Astrocyte (in vitro differentiated cells and primary cell): ENCODE data around the gene RUNX1. TPM values are rescaled to one million over a fixed set of nuclear protein-coding genes. Genes with fewer than 3 reads are reported as not detected.

Source experiments
- DNase-seq: peaks from one replicate; pipeline ENCODE4 v3.0.0-alpha.2; 2010; ENCODE audit warnings: low read depth
- FAIRE-seq: peaks from 2 replicates; lab custom pipeline; 2011; peaks lifted over from hg19 to GRCh38; lab: Jason Lieb, UNC
- H2AFZ ChIP-seq: 2 replicates; pipeline ENCODE4 v1.6.0; 2012; ENCODE audit warnings: low read depth, low read length, inconsistent platforms
- H3K27ac ChIP-seq: 2 replicates; pipeline ENCODE4 v1.5.1; 2011; ENCODE audit warnings: low read depth, low read length, inconsistent platforms
- H3K27me3 ChIP-seq: 2 replicates; pipeline ENCODE4 v1.6.0; 2011; ENCODE audit warnings: low read length, inconsistent platforms; ENCODE audit not compliant: insufficient read depth
- H3K36me3 ChIP-seq: 2 replicates; pipeline ENCODE4 v1.5.1; 2011; ENCODE audit warnings: low read length, inconsistent platforms; ENCODE audit not compliant: insufficient read depth
- H3K4me1 ChIP-seq: 2 replicates; pipeline ENCODE4 v1.5.1; 2011; ENCODE audit warnings: low read length, inconsistent platforms; ENCODE audit not compliant: insufficient read depth
- H3K4me2 ChIP-seq: 2 replicates; pipeline ENCODE4 v1.6.0; 2012; ENCODE audit warnings: low read length, inconsistent platforms
- H3K4me3 ChIP-seq: 2 replicates; pipeline ENCODE4 v1.5.1; 2011; ENCODE audit warnings: low read depth, mild to moderate bottlenecking, low read length, inconsistent platforms; ENCODE audit not compliant: insufficient read depth
- H3K79me2 ChIP-seq: 2 replicates; pipeline ENCODE4 v1.6.0; 2012; ENCODE audit warnings: mild to moderate bottlenecking, low read length, inconsistent platforms; ENCODE audit not compliant: insufficient read depth
- H3K9ac ChIP-seq: 2 replicates; pipeline ENCODE4 v1.6.0; 2012; ENCODE audit warnings: mild to moderate bottlenecking, low read length, inconsistent platforms
- H3K9me3 ChIP-seq: 2 replicates; pipeline ENCODE4 v1.5.1; 2012; ENCODE audit warnings: low read depth, mild to moderate bottlenecking, low read length, inconsistent platforms; ENCODE audit not compliant: insufficient read depth
- H4K20me1 ChIP-seq: 2 replicates; pipeline ENCODE4 v1.6.0; 2012; ENCODE audit warnings: low read length, inconsistent platforms; ENCODE audit not compliant: insufficient read depth
- H3K27ac Mint-ChIP-seq: one replicate; pipeline ENCODE4 v1.8.0; 2021; ENCODE audit warnings: mild to moderate bottlenecking, mixed read lengths; ENCODE audit not compliant: unreplicated experiment
- H3K27me3 Mint-ChIP-seq: one replicate; pipeline ENCODE4 v1.8.0; 2021; ENCODE audit warnings: low read depth, mixed read lengths; ENCODE audit not compliant: unreplicated experiment
- H3K36me3 Mint-ChIP-seq: one replicate; pipeline ENCODE4 v1.8.0; 2021; ENCODE audit warnings: low read depth, mixed read lengths; ENCODE audit not compliant: unreplicated experiment
- H3K4me1 Mint-ChIP-seq: one replicate; pipeline ENCODE4 v1.8.0; 2021; ENCODE audit warnings: low read depth, mixed read lengths; ENCODE audit not compliant: unreplicated experiment
- H3K4me3 Mint-ChIP-seq: one replicate; pipeline ENCODE4 v1.8.0; 2021; ENCODE audit warnings: mild to moderate bottlenecking, moderate library complexity, mixed read lengths; ENCODE audit not compliant: unreplicated experiment
- H3K9me3 Mint-ChIP-seq: one replicate; pipeline ENCODE4 v1.8.0; 2021; ENCODE audit warnings: mild to moderate bottlenecking, mixed read lengths; ENCODE audit not compliant: unreplicated experiment
- CTCF ChIP-seq: IDR thresholded peaks from 2 replicates; pipeline ENCODE4 v1.5.1; 2011; ENCODE audit warnings: low read depth, mild to moderate bottlenecking, inconsistent platforms, low read length, moderate library complexity; ENCODE audit not compliant: insufficient read depth
- EZH2 ChIP-seq: IDR thresholded peaks from 2 replicates; pipeline ENCODE4 v1.6.1; 2012; ENCODE audit warnings: mild to moderate bottlenecking, low read length, inconsistent platforms; ENCODE audit not compliant: insufficient read depth
- total RNA-seq: library from RNA; stranded (reverse); gene quantifications from 2 replicates; pipeline ENCODE4 v1.2.1, GENCODE V29; 2021

Gene RUNX1
- total RNA-seq, 1 donor from 2014 or later: 84.6 TPM

- DNase-seq (no peak), FAIRE-seq (no peak)
- Histone ChIP-seq H3K36me3 (peaks cover 74% of the 10 kb centered on the region), H3K27me3 (no peaks in the 10 kb centered on the region), H3K27ac (no peak overlapping the region), H3K9ac (no peak overlapping the region), H3K4me3 (no peak overlapping the region), H2AFZ (no peak overlapping the region), H4K20me1 (peaks cover 85% of the 10 kb centered on the region), H3K4me2 (no peak overlapping the region), H3K4me1 (peaks cover 10% of the 10 kb centered on the region), H3K79me2 (peaks cover 98% of the 10 kb centered on the region), H3K9me3 (no peaks in the 10 kb centered on the region)
- no peaks in the 10 kb centered on the region for H3K27me3 Mint-ChIP-seq
- H3K4me1 Mint-ChIP-seq: peaks cover 24% of the 10 kb centered on the region
- H3K36me3 Mint-ChIP-seq: peaks cover 31% of the 10 kb centered on the region
- TF ChIP-seq CTCF (no peak), EZH2 (no peak)
- H3K9me3 Mint-ChIP-seq: no peaks in the 10 kb centered on the region
- no peak overlapping the region for H3K4me3 Mint-ChIP-seq
- H3K27ac Mint-ChIP-seq: no peak overlapping the region
These were observed 174.2 kb downstream of the RUNX1 start for GRCh38 chr21:34874684-34875513.

GRCh38 chr21:34871026-34871908, 177.8 kb downstream of the RUNX1 start:
- H3K27ac ChIP-seq: no peak overlapping the region
- TF ChIP-seq EZH2: no peak
- no peak for TF ChIP-seq CTCF
- DNase-seq: no peak
- H3K9me3 ChIP-seq: no peaks in the 10 kb centered on the region
- peaks cover 98% of the 10 kb centered on the region for H3K79me2 ChIP-seq
- H3K27ac Mint-ChIP-seq: peak overlapping the region; percentile 62
- peaks cover 74% of the 10 kb centered on the region for H3K36me3 ChIP-seq
- H3K36me3 Mint-ChIP-seq: peaks cover 42% of the 10 kb centered on the region
- no peak overlapping the region for H3K4me3 Mint-ChIP-seq
- peaks cover 5% of the 10 kb centered on the region for H3K4me1 ChIP-seq
- peaks cover 95% of the 10 kb centered on the region for H4K20me1 ChIP-seq
- H3K4me1 Mint-ChIP-seq: peaks cover 16% of the 10 kb centered on the region
- H3K27me3 Mint-ChIP-seq: no peaks in the 10 kb centered on the region
- H2AFZ ChIP-seq: no peak overlapping the region
- no peak for FAIRE-seq
- no peaks in the 10 kb centered on the region for H3K9me3 Mint-ChIP-seq
- no peaks in the 10 kb centered on the region for H3K27me3 ChIP-seq
- no peak overlapping the region for H3K4me3 ChIP-seq
- no peak overlapping the region for H3K4me2 ChIP-seq
- H3K9ac ChIP-seq: no peak overlapping the region
